OCI-LY3 (cell line): ENCODE measurements around the gene MT1H.

Experiments used
- EZH2phosphoT487 ChIP-seq: fragments of 200-600 bp; shearing (Covaris generic); IDR thresholded peaks from 2 replicates; pipeline ENCODE4 v1.6.1; 2018; ENCODE audit warnings: antibody characterized with exemption, mixed run types, low read depth
- TF ChIP-seq, protein P1 (sequence below): fragments of 200-600, 300-600 bp; sonication (generic); IDR thresholded peaks from 2 replicates; pipeline ENCODE4 v1.5.1; 2014; ENCODE audit warnings: antibody characterized with exemption, low read length, low read depth

DNA sequence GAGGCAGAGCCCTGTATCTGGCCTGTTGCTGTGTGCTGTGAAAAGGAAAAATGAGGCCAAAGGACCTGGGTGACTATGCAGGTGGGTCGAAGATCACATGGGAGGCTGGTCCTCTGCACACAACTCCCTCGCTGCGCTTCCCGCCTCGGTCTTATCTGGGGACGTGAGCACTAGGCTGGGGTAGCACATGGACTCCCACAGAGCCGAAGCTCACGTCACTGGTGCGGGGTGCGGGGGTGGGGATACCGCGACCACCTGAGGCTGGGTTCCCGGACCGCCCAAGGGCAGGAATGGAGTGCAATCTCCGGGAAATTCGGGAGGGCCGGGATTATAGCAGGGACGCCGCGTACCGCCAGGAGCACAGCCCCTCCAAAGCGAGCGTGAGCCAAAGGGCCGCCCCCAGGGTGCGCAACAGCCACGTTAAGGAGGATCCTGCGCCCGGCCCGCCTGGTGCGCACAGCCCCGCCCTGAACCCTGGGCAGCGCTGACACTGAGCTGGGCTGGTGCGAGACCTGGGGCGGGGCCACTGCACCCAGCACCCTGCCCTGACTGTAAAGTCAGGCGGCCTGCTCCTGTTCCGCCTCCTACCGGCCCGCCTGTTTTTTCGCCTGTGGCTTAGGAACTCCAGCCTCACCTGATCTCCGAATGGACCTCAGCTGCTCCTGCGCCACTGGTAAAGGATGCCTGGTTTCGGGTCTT lies 26.4 kb upstream of the MT1H start:
- TF ChIP-seq, protein P1, sequence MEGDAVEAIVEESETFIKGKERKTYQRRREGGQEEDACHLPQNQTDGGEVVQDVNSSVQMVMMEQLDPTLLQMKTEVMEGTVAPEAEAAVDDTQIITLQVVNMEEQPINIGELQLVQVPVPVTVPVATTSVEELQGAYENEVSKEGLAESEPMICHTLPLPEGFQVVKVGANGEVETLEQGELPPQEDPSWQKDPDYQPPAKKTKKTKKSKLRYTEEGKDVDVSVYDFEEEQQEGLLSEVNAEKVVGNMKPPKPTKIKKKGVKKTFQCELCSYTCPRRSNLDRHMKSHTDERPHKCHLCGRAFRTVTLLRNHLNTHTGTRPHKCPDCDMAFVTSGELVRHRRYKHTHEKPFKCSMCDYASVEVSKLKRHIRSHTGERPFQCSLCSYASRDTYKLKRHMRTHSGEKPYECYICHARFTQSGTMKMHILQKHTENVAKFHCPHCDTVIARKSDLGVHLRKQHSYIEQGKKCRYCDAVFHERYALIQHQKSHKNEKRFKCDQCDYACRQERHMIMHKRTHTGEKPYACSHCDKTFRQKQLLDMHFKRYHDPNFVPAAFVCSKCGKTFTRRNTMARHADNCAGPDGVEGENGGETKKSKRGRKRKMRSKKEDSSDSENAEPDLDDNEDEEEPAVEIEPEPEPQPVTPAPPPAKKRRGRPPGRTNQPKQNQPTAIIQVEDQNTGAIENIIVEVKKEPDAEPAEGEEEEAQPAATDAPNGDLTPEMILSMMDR = peak; percentile 50
- no peak for TF ChIP-seq EZH2phosphoT487
